Osteocyte (in vitro differentiated cells): ENCODE data around the gene CCKAR. TPM values are rescaled to one million over a fixed set of nuclear protein-coding genes. Genes with fewer than 3 reads are reported as not detected.

ENCODE experiments used
- DNase-seq: peaks from one replicate; pipeline ENCODE4 v3.0.0; 2021; ENCODE audit warnings: mixed read lengths; ENCODE audit not compliant: unreplicated experiment; ENCODE audit errors: extremely low spot score
- H3K27ac Mint-ChIP-seq: one replicate; pipeline ENCODE4 v1.8.0; 2021; ENCODE audit warnings: mild to moderate bottlenecking, mixed read lengths; ENCODE audit not compliant: unreplicated experiment
- H3K27me3 Mint-ChIP-seq: one replicate; pipeline ENCODE4 v1.8.0; 2021; ENCODE audit warnings: mixed read lengths; ENCODE audit not compliant: unreplicated experiment
- H3K36me3 Mint-ChIP-seq: one replicate; pipeline ENCODE4 v1.8.0; 2021; ENCODE audit warnings: mixed read lengths; ENCODE audit not compliant: unreplicated experiment
- H3K4me1 Mint-ChIP-seq: one replicate; pipeline ENCODE4 v1.8.0; 2021; ENCODE audit warnings: mixed read lengths; ENCODE audit not compliant: unreplicated experiment
- H3K4me3 Mint-ChIP-seq: one replicate; pipeline ENCODE4 v1.8.0; 2021; ENCODE audit warnings: mild to moderate bottlenecking, moderate library complexity, mixed read lengths; ENCODE audit not compliant: unreplicated experiment
- H3K9me3 Mint-ChIP-seq: one replicate; pipeline ENCODE4 v1.8.0; 2021; ENCODE audit warnings: mixed read lengths; ENCODE audit not compliant: unreplicated experiment
- total RNA-seq: library from RNA; stranded (reverse); gene quantifications from 2 replicates; pipeline ENCODE4 v1.2.1, GENCODE V29; 2021
- TF ChIP-seq, protein P1 (sequence below): fragments of 200-600 bp; sonication (generic); IDR thresholded peaks from 2 replicates; pipeline ENCODE4 v1.5.0; 2021; ENCODE audit warnings: antibody characterized with exemption, mild to moderate bottlenecking, moderate library complexity

CCKAR gene
- total RNA-seq, 1 donor from 2014 or later: not detected

DNA sequence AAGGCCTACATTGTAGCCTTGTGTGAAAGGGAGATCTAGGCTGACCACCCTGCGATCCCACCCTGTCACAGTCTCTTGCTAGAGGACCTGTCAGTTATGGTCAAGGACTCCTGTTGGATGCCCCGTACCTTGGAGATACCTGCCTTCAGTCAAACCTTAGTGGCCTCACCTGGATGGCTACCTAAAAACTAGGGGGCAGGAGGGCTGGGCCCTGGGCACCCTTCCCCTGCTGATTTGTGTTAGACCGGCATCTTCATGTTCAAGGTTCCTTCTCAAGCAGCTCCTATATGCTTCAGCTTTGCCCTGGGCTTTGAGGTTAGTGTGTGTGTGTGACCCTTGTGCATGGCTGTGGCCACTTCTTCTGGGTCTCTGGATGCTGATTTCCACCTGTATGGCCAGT, 35.3 kb downstream of the CCKAR start:
- H3K27me3 Mint-ChIP-seq: peaks cover 2% of the 10 kb centered on the region

DNA sequence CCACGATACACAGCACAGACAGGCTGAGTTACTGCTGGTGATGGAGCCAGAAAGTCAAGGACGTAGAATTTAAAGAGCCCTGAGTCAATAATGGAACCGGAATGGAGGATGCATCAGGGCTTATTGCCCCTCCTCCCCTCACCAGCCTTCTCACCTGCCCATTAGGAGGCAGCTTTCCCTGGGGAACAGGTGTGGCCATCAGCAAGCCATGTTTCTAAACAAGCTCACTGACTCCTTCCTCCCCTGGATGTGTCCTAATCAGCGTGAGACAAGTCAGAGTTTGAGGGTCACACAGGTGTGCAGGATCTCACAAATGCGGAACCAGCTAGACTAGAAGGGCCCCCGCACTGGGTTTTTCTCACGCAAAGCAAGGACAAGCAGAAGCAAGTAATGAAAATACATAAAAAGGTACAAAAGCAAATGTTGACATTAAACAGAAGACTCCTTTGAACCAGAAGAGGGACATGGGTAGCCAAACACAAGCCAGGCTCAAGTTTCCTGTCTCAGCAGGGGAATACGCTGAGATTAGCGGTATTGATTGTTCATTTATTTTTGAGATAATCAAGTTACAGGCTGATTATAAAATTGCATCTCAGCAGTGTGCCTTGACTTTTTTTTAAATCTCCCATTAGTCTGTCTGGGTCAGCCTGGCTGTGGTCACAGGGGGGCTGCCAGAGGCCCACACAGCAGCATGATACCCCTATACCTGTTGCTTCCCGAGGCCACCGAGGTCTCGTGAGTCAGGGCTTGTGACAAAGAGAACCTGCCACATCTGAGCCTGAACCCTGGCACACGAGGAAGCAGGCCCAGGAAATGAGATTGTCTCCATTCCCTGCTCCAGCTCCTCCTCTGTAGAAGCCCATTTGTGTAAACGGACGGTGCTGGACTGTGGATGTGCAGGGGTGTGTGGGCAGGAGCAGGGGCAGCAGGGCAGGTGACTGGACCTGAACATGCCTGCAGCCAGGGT, 37.4 kb downstream of the CCKAR start:
- no peaks in the 10 kb centered on the region for H3K36me3 Mint-ChIP-seq

More for the DNA sequence above, 35.3 kb downstream of the CCKAR start:
- Mint-ChIP-seq H3K9me3 (peaks cover 14% of the 10 kb centered on the region), H3K4me1 (peaks cover 20% of the 10 kb centered on the region), H3K36me3 (no peaks in the 10 kb centered on the region), H3K4me3 (no peak overlapping the region), H3K27ac (no peak overlapping the region)
- DNase-seq: peak; percentile 49
- TF ChIP-seq, protein P1, sequence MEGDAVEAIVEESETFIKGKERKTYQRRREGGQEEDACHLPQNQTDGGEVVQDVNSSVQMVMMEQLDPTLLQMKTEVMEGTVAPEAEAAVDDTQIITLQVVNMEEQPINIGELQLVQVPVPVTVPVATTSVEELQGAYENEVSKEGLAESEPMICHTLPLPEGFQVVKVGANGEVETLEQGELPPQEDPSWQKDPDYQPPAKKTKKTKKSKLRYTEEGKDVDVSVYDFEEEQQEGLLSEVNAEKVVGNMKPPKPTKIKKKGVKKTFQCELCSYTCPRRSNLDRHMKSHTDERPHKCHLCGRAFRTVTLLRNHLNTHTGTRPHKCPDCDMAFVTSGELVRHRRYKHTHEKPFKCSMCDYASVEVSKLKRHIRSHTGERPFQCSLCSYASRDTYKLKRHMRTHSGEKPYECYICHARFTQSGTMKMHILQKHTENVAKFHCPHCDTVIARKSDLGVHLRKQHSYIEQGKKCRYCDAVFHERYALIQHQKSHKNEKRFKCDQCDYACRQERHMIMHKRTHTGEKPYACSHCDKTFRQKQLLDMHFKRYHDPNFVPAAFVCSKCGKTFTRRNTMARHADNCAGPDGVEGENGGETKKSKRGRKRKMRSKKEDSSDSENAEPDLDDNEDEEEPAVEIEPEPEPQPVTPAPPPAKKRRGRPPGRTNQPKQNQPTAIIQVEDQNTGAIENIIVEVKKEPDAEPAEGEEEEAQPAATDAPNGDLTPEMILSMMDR: no peak

DNA sequence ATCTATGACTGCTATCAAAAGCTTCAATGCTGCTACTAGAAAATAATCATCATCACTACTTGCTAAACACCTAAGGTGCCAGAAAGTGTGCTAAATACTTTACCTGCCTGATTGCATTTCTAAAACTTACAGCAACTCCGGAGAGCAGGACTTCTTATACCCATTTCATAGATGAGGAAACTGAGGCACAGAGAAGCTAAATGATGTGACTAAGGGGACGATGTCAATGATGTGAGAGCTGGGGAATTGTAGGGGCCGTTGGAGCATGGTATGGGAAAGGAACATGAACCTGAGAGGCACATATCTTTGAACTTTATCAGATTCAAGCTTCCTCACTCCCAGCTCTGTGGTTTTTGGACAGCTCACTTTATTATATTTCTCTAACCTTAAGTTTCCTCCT, 38.7 kb downstream of the CCKAR start:
- H3K27ac Mint-ChIP-seq: no peak overlapping the region
- H3K9me3 Mint-ChIP-seq: peaks cover 24% of the 10 kb centered on the region
- TF ChIP-seq, protein P1: no peak
- no peaks in the 10 kb centered on the region for H3K36me3 Mint-ChIP-seq
- peaks cover 2% of the 10 kb centered on the region for H3K27me3 Mint-ChIP-seq
- H3K4me1 Mint-ChIP-seq: no peaks in the 10 kb centered on the region
- no peak for DNase-seq
- H3K4me3 Mint-ChIP-seq: no peak overlapping the region

More for the DNA sequence above, 37.4 kb downstream of the CCKAR start:
- DNase-seq: peak; percentile 54
- H3K9me3 Mint-ChIP-seq: peaks cover 23% of the 10 kb centered on the region
- H3K4me1 Mint-ChIP-seq: peaks cover 6% of the 10 kb centered on the region
- H3K4me3 Mint-ChIP-seq: no peak overlapping the region
- no peak overlapping the region for H3K27ac Mint-ChIP-seq
- TF ChIP-seq, protein P1: no peak
- H3K27me3 Mint-ChIP-seq: peaks cover 2% of the 10 kb centered on the region

DNA sequence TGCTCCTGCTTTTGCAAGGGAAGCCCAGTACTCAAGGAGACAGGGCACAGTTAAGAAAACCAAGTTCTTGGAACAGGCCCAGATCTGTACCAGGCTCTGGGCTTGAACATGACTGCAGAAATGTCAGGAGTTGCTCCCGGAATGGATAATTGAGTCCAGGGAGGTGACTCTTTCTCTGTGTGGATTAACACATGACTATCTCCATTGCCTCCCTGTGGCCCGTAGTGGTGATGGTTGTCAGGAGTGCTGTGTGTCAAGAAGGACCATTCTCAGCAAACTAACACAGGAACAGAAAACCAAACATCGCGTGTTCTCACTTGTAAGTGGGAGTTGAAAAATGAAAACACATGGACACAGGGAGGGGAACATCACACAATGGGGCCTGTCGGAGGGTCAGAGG, 39.9 kb downstream of the CCKAR start:
- Mint-ChIP-seq H3K27me3 (peaks cover 2% of the 10 kb centered on the region), H3K36me3 (no peaks in the 10 kb centered on the region), H3K27ac (no peak overlapping the region), H3K9me3 (peaks cover 29% of the 10 kb centered on the region), H3K4me1 (no peaks in the 10 kb centered on the region), H3K4me3 (no peak overlapping the region)
- TF ChIP-seq, protein P1: no peak
- DNase-seq: peak; percentile 38

DNA sequence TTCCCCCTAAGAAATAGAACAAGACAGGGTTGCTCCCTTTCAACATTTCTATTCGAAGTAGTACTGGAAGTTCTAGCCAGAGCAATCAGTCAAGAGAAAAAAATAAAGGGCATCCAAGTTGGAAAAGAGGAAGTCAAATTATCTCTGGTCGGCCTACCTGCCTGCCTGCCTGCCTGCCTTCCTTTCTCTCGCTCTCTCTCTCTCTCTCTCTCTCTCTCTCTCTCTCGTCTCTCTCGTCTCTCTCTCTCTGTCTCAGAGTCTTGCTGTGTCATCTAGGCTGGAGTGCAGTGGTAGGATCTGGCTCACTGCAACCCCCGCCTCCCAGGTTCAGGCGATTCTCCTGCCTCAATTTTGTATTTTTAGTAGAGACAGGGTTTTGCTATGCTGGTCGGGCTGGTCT, 42.9 kb downstream of the CCKAR start:
- Mint-ChIP-seq H3K27me3 (peaks cover 3% of the 10 kb centered on the region), H3K4me3 (no peak overlapping the region), H3K27ac (no peak overlapping the region), H3K4me1 (no peaks in the 10 kb centered on the region), H3K9me3 (peaks cover 36% of the 10 kb centered on the region), H3K36me3 (peaks cover 11% of the 10 kb centered on the region)
- TF ChIP-seq, protein P1: no peak
- DNase-seq: no peak
